GM18907 (cell line): ENCODE measurements around the gene CEBPE.
"Not testable (repeated sequence)": the region's sequence is repeated elsewhere in the genome, so short reads cannot be mapped to it uniquely, and the experiment has no call there.

Experiments used
- ATAC-seq: cut with Tn5 transposase; IDR thresholded peaks from one replicate; pipeline ENCODE4 v1.9.1; 2021; ENCODE audit warnings: mild to moderate bottlenecking, moderate library complexity; ENCODE audit not compliant: unreplicated experiment

CEBPE gene

GRCh38 chr14:23123419-23123818 lies 4.4 kb upstream of the CEBPE start:
- ATAC-seq = no peak

- ATAC-seq = no peak
Observed at GRCh38 chr14:23122086-23122485, 3.0 kb upstream of the CEBPE start.

GRCh38 chr14:23121361-23121771 lies 2.3 kb upstream of the CEBPE start:
- peak; percentile 51 for ATAC-seq

- ATAC-seq = peak; percentile 74
Observed at GRCh38 chr14:23120541-23121251, 1.6 kb upstream of the CEBPE start.

- ATAC-seq = no peak
Observed at GRCh38 chr14:23119363-23120327, 590 bp upstream of the CEBPE start.

GRCh38 chr14:23117371-23118020 lies 1.6 kb downstream of the CEBPE start:
- no peak for ATAC-seq

GRCh38 chr14:23115918-23116317 lies 3.1 kb downstream of the CEBPE start:
- no peak for ATAC-seq

GRCh38 chr14:23115039-23115731 lies 3.9 kb downstream of the CEBPE start:
- ATAC-seq = no peak

GRCh38 chr14:23114669-23115038 lies 4.4 kb downstream of the CEBPE start:
- no peak for ATAC-seq

GRCh38 chr14:23114120-23114458 lies 5.0 kb downstream of the CEBPE start:
- ATAC-seq = no peak

- no peak for ATAC-seq
Observed at GRCh38 chr14:23113431-23114119, 5.5 kb downstream of the CEBPE start.

GRCh38 chr14:23112359-23113178 lies 6.5 kb downstream of the CEBPE start:
- ATAC-seq = no peak

- ATAC-seq = no peak
Observed at GRCh38 chr14:23110579-23111365, 8.3 kb downstream of the CEBPE start.

GRCh38 chr14:23109769-23110168 lies 9.3 kb downstream of the CEBPE start:
- ATAC-seq = no peak

GRCh38 chr14:23108169-23108568 lies 10.9 kb downstream of the CEBPE start:
- ATAC-seq = not testable (repeated sequence)

- not testable (repeated sequence) for ATAC-seq
Observed at GRCh38 chr14:23107620-23108019, 11.4 kb downstream of the CEBPE start.

GRCh38 chr14:23106747-23107045 lies 12.4 kb downstream of the CEBPE start:
- ATAC-seq = no peak

GRCh38 chr14:23105348-23105824 lies 13.7 kb downstream of the CEBPE start:
- no peak for ATAC-seq
